ENCODE results near the gene SERPINB6.

GRCh38 chr6:3007571-3007970, 36.2 kb upstream of the SERPINB6 start:
- no peak for TF ChIP-seq EZH2 (IDR thresholded peaks at IDR 0.05; ENCODE audit: low read length)
- TF ChIP-seq CTCF (optimal IDR thresholded peaks at IDR 0.05 in 1 of 3, IDR thresholded peaks at IDR 0.05 in 1 of 3, conservative IDR thresholded peaks at IDR 0.05 in 1 of 3; ENCODE audit: extremely low read depth in 1 of 3, insufficient read depth in 2 of 3, low read length in 3 of 3) = no peak
